Muscle layer of duodenum (tissue), 2 donors: ENCODE measurements around the gene TTLL11.
"Not testable (repeated sequence)": the region's sequence is repeated elsewhere in the genome, so short reads cannot be mapped to it uniquely, and the experiment has no call there.

Experiments used
- H3K27ac ChIP-seq: one replicate; pipeline ENCODE4 v1.7.0; 2013; ENCODE audit warnings: mild to moderate bottlenecking, low read length
- H3K27me3 ChIP-seq: one replicate; pipeline ENCODE4 v1.7.0; 2013; ENCODE audit warnings: low read depth, mild to moderate bottlenecking, control low read depth, low read length
- H3K36me3 ChIP-seq, 2 donors: one replicate each; pipeline ENCODE4 v1.7.0; 2013; ENCODE audit warnings: low read length in 2 of 2, control low read depth in 1 of 2, mild to moderate bottlenecking in 1 of 2; ENCODE audit not compliant: insufficient read depth in 2 of 2, control insufficient read depth in 1 of 2
- H3K4me1 ChIP-seq, 2 donors: one replicate each; pipeline ENCODE4 v1.7.0; 2013; ENCODE audit warnings: low read length in 2 of 2, mild to moderate bottlenecking in 2 of 2, control low read depth in 1 of 2, moderate library complexity in 1 of 2; ENCODE audit not compliant: insufficient read depth in 2 of 2, control insufficient read depth in 1 of 2
- H3K4me3 ChIP-seq, 2 donors: one replicate each; pipeline ENCODE4 v1.7.0; 2013; ENCODE audit warnings: low read length in 2 of 2, low read depth in 1 of 2, mild to moderate bottlenecking in 1 of 2
- H3K9me3 ChIP-seq, 2 donors: one replicate each; pipeline ENCODE4 v1.7.0; 2013; ENCODE audit warnings: low read length in 2 of 2, control low read depth in 1 of 2, mild to moderate bottlenecking in 1 of 2; ENCODE audit not compliant: control insufficient read depth in 1 of 2
- donor health status: healthy.

TTLL11 gene

DNA sequence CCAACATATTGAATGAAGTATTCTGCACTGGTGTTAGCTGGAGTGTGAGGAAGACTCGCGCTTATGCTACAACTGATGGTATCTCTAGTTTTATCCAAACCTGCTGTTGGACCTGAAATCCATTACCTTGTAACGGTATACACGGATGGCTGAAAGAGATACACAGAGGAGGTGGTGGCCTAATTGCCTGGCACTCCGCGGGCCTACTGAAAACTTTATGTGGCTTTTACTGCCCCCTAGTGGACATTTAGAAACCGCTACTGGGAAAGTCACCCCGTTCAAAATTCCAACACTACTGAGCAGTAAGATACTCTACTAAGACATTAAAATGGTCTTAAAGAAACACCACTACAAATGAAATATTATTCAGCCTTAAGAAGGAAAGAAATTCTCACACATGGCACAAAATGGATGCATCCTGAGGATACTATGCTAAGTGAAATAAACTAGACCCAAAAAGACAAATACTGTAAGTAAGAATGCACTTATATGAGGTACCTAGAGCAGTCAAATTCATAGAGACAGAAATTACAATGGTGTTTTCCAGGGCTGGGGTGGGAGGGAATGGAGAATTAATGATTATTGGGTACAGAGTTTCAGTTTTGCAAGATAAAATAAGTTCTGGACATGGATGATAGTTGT, 100.4 kb downstream of the TTLL11 start:
- Histone ChIP-seq H3K27ac (no peak overlapping the region), H3K27me3 (no peaks in the 10 kb centered on the region), H3K36me3 (peaks cover 0 to 8% of the 10 kb centered on the region in 2 donors), H3K4me1 (peaks cover 0 to 3% of the 10 kb centered on the region in 2 donors), H3K4me3 (no peak overlapping the region), H3K9me3 (no peaks in the 10 kb centered on the region)

DNA sequence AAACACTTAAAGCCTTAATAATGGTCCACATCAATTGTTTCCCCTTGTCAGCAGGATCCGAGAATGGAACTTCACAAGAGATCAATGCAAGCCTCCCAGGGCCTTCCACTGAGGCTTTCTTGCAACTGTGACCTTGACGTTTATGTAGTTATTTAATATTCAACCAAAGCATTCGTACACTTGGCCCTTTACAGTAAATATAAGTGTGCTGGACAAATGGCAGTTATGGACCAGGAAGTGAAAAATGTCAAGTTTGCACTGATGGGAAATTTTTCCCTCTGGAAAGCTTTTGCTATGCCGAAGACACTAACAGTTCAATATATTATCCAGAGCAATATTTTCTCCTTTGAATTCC, 101.8 kb downstream of the TTLL11 start:
- H3K4me1 ChIP-seq: no peaks in the 10 kb centered on the region
- no peak overlapping the region for H3K4me3 ChIP-seq
- no peaks in the 10 kb centered on the region for H3K9me3 ChIP-seq
- H3K36me3 ChIP-seq: peaks cover 0 to 11% of the 10 kb centered on the region in 2 donors
- H3K27me3 ChIP-seq: no peaks in the 10 kb centered on the region
- no peak overlapping the region for H3K27ac ChIP-seq

DNA sequence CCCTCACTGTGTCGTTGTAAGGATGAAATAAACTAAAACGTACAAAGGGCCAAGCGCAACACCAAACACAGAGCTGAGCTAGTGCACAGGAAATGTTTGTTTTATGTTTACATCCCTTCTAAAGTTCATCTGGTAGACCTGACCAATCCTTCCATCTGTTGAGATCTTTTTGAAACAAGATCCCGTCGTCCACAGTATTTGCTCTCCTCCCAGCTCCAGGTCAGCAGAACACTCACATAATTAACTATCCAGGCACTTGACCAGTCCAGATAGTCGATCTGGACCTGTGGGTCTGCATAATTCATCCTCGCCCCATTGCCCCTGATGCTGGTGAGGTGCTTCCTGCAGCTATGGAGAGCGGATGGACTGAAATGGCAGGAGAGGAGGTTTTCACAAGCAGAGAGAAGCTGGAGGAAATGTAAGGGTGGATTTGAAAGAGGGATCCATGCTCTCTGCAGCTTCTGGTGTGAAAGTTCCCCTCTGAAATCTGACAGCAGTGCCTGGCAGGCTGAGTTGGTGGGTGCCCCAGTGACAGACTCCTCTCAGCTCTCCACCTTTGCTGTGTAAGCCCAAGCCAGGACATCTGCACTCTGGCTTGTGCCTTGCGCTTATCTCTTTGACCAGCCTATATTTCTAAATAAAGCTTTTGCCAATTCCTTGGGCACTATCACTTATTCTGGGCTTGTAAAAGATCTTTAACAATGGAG, 102.4 kb downstream of the TTLL11 start:
- Histone ChIP-seq H3K27ac (no peak overlapping the region), H3K36me3 (peaks cover 0 to 16% of the 10 kb centered on the region in 2 donors), H3K27me3 (no peaks in the 10 kb centered on the region), H3K9me3 (no peaks in the 10 kb centered on the region), H3K4me3 (no peak overlapping the region), H3K4me1 (no peaks in the 10 kb centered on the region)

DNA sequence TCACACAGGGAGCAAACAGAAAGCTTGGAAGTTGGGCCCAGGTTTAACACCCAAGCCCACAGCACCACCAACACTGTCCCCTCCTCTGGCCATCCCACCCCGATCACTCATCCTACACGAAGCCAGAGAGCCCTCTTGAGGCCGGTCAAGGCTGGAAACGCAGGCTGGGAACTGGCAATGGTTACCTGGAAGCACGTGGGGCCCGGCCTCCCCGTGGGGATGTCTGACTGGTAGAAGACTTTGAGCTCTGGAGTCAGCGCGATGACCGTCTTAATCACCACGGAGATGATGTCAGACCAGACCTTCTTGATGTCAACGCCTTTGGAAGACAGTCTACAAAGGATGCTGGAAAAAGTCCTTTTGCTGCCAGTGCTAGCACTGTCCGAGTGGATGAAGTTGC, 104.1 kb downstream of the TTLL11 start:
- H3K27me3 ChIP-seq: no peaks in the 10 kb centered on the region
- H3K9me3 ChIP-seq: no peaks in the 10 kb centered on the region
- no peak overlapping the region for H3K4me3 ChIP-seq
- H3K4me1 ChIP-seq: no peaks in the 10 kb centered on the region
- no peak overlapping the region for H3K27ac ChIP-seq
- H3K36me3 ChIP-seq: peaks cover 0 to 16% of the 10 kb centered on the region in 2 donors

DNA sequence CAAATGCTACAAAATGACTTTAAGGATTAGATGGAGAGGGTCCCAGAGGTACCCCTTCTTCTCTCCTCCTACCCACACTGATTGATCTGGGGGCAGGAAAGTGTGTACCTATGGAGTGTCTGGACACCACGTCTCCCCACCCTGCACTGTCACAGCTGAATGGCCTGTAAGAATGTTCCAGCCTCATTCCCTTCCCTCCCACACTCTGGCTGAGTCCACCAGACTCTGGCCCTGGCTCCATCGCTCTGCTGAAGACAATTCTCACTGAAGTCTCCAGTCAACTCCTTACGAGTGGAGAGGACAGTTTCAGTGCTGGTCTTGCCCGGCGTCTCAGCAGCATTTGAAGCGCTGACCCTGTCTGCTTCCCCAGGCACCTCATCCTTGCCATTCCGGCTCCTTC, 105.8 kb downstream of the TTLL11 start:
- Histone ChIP-seq H3K9me3 (no peaks in the 10 kb centered on the region), H3K27me3 (no peaks in the 10 kb centered on the region), H3K36me3 (peaks cover 0 to 16% of the 10 kb centered on the region in 2 donors), H3K27ac (no peak overlapping the region), H3K4me3 (no peak overlapping the region), H3K4me1 (no peaks in the 10 kb centered on the region)

DNA sequence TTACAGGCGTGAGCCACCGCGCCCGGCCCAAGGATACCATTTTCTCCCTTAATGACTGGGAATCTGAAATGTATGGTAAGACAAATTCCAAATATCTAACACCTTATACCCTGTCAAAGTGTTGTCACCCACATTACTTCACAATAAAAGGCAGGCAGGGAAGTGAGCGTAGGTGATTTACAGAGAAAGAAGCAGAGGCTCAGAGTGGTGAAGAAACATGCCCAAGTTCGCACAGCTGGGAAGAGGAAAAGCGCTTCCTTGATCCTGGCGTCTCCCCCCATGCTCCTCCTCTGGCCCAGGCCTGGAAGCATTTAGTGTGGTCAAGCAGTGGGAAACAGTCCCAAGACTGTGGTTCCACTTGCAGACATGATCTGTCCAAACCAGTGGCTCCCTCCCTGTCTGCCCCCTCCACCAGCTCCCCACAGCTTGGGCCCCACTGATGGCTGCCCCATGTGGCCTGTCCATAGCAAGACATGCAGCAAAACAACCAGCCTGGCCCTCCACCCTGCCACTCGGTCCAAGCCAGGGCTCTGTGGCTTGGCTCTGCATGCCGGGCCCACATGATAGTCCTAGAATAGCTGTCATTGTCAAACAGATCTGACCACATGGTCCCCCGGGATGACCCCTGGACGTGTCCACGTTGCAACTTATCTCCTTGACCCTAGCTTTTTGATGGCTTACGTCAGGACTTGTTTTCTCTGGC, 107.2 kb downstream of the TTLL11 start:
- Histone ChIP-seq H3K27ac (no peak overlapping the region), H3K27me3 (no peaks in the 10 kb centered on the region), H3K4me3 (no peak overlapping the region), H3K9me3 (peaks cover 0 to 2% of the 10 kb centered on the region in 2 donors), H3K4me1 (no peaks in the 10 kb centered on the region), H3K36me3 (peaks cover 0 to 16% of the 10 kb centered on the region in 2 donors)

DNA sequence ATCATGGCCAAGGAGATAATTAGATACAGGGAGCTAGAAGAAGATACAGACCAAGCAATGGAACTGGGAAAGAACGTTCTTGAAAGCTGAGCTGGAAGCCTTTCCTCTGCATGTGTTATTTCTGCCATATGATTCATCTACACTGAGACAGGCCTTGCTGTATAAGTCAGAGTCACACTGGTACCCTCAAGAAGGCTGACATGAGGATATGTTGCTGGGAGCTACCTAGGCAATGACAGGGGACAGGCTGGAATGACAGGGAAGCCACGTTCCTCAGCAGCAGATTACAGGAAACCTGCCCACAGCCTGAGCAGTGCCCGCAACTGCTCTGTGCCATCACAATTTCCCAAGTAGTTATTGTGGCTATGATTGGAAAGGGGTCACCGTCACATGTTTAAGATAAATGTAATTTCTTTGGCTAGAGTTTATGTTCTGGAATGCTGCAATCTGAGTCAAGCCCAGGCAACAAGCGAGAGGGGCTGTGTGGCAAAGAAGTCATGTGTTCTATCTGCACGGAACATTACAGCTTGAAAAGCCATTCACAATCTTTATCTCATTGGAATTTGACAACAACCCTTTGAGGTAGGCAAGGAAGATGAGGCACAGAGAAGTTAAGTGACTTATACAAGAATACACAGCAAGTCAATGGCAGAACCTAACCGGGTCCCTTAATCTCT, 108.2 kb downstream of the TTLL11 start:
- Histone ChIP-seq H3K36me3 (peaks cover 0 to 16% of the 10 kb centered on the region in 2 donors), H3K27me3 (no peaks in the 10 kb centered on the region), H3K27ac (no peak overlapping the region), H3K4me1 (no peaks in the 10 kb centered on the region), H3K9me3 (peaks cover 0 to 6% of the 10 kb centered on the region in 2 donors), H3K4me3 (no peak overlapping the region)

DNA sequence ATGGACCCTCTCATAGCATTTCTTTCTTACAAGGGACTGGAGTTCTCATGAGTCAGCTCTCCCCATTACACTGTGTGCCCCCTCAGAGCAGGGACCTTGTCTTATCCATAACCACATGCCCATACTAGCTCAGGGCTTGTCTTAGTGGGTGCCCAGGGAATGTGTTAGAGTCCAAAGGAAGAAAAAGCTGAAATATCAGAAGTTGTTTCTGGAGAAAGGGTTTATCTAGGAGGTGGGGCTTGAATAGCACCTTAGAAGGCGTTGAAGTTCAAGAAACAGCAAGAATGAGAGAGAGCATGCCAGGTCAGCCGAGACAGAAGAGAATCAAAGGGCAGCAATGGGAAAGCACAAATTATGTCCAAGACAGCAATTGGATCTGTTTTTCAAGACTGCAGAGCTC, 109.4 kb downstream of the TTLL11 start:
- Histone ChIP-seq H3K4me1 (no peaks in the 10 kb centered on the region), H3K36me3 (peaks cover 0 to 10% of the 10 kb centered on the region in 2 donors), H3K4me3 (no peak overlapping the region), H3K27ac (no peak overlapping the region), H3K9me3 (peaks cover 0 to 6% of the 10 kb centered on the region in 2 donors), H3K27me3 (no peaks in the 10 kb centered on the region)

DNA sequence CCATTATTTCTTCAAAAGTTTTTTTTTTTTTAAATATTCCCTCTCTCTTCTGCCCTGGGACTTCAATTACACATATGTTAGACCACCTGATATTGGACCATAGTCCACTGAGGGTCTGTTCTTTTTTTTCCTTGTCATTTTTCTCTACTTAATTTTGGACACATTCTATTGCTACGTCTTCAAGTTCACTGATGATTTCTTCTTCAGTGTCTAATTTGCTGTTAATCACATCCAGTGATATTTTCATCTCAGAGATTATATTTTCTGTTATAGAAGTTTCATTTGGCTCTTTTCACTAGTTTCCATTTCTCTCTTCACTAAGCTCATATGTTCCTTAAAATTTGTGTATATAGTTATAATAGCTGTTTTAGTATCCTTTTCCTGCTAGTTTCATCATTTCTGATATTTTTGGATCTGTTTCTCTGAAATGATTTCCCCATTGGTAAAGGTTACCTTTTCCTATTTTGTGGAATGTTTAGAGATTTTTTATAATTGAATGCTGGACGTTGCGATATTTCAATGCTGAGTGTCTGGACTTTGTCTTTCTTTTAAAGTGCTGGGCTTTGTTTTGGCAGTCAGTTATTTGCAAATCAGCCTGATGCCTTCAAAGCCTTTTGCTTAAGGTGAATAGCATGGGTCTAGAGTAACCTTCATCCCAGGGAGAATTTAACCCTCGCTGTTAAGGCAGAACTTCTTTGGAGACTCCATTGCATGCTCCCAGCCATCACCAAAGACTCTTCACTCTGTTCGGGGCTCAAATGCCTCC, 111.8 kb downstream of the TTLL11 start:
- Histone ChIP-seq H3K9me3 (peaks cover 0 to 6% of the 10 kb centered on the region in 2 donors), H3K27me3 (no peaks in the 10 kb centered on the region), H3K27ac (no peak overlapping the region), H3K36me3 (peaks cover 0 to 6% of the 10 kb centered on the region in 2 donors), H3K4me1 (no peaks in the 10 kb centered on the region), H3K4me3 (no peak overlapping the region)

DNA sequence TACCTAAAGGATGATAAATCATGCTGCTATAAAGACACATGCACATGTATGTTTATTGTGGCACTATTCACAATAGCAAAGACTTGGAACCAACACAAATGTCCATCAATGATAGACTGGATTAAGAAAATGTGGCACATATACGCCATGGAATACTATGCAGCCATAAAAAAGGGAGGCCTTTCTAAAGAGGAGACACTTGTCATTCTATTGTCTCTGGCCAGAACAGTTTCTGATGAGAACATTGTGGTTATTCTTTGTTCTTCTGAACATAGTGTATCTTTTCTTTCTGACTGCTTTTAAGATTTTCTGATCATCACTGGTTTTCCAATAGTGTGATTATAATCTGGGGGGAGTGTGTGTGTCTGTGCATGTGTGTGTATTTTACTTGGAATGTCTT, 112.4 kb downstream of the TTLL11 start:
- not testable (repeated sequence) for H3K27ac ChIP-seq, H3K9me3 ChIP-seq, H3K4me1 ChIP-seq, H3K4me3 ChIP-seq, H3K27me3 ChIP-seq, H3K36me3 ChIP-seq

DNA sequence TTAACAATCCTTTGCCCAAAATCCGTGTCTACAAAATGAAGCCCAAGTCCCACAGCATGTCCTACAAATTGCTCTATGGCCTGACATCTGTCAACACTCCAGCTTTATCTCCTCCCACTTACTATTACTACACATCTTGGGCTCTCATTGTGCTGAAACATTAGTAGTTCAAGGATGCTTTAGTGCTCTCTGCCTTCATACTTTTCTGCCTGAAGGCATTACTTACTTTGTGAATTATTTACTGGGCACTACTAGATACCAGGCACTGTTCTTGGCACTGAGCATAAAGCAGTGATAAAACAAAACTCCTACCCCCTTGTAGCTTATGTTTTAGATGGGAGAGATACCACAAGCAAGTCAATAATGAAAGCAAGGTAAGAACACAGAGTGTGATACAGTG, 113.4 kb downstream of the TTLL11 start:
- H3K27ac ChIP-seq: no peak overlapping the region
- H3K36me3 ChIP-seq: no peaks in the 10 kb centered on the region
- no peaks in the 10 kb centered on the region for H3K27me3 ChIP-seq
- H3K9me3 ChIP-seq: peaks cover 0 to 6% of the 10 kb centered on the region in 2 donors
- no peaks in the 10 kb centered on the region for H3K4me1 ChIP-seq
- H3K4me3 ChIP-seq: no peak overlapping the region
